ENCODE measurements around the gene EIF4EBP2.

Gene EIF4EBP2

DNA sequence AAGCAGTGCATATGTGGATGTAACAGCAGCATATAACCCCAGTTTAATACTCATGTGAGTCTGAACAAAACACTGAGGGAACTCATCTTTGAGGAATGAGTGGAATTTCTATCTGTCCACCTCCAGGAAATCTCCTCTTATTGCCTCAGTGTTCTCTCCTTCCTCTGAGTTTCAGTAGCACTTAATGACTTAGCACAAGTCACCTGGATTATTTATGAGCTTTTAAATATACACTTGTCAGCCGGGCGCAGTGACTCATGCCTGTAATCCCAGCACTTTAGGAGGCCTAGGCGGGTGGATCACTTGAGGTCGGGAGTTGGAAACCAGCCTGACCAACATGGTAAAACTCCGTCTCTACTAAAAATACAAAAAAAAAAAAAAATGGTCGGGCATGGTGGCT lies 25.8 kb upstream of the EIF4EBP2 start:
- Histone ChIP-seq H3K27ac (ENCODE audit: low read depth in 2 of 2, low read length in 2 of 2) (no peak overlapping the region), H3K9ac (ENCODE audit: low read depth in 1 of 2, low read length in 2 of 2) (no peak overlapping the region), H3K9me3 (ENCODE audit: control insufficient read depth in 2 of 2, low read length in 2 of 2) (no peaks in the 10 kb centered on the region), H3K36me3 (ENCODE audit: control insufficient read depth in 2 of 2, insufficient read depth in 2 of 2, low read length in 2 of 2) (no peaks in the 10 kb centered on the region), H3K4me3 (ENCODE audit: low read length in 2 of 2) (no peak overlapping the region), H3K4me1 (ENCODE audit: control insufficient read depth in 2 of 2, insufficient read depth in 2 of 2, low read length in 2 of 2) (peaks cover 10 to 12% of the 10 kb centered on the region in 2 donors), H3K27me3 (ENCODE audit: control insufficient read depth in 2 of 2, insufficient read depth in 2 of 2, low read length in 2 of 2) (no peaks in the 10 kb centered on the region)

DNA sequence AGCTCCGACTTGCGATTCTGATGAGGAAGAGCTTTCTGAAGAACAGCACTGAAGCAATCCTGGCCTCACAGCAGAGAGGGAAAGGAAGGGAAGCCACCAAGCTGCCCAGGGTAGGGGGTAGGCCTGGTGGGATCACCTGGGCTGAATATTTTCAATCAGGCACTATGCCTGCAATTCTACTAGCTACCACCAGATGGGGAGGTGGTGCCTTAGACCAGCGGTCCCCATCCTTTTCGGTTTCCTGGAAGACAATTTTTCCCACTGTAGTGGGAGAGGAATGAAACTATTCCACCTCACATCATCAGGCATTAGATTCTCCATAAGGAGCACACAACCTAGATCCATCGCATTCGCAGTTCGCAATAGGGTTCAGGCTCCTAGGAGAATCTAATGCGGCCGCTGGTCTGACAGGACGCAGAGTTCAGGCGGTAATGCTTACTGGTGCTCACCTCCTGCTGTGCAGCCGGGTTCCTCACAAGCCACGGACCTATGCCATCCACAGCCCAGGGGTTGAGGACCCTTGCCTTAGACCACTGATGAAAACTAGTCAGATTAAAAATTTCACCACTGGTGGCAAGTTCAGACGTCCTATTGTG lies 24.3 kb upstream of the EIF4EBP2 start:
- Histone ChIP-seq H3K36me3 (ENCODE audit: control insufficient read depth in 2 of 2, insufficient read depth in 2 of 2, low read length in 2 of 2) (no peaks in the 10 kb centered on the region), H3K9ac (ENCODE audit: low read depth in 1 of 2, low read length in 2 of 2) (no peak overlapping the region), H3K27me3 (ENCODE audit: control insufficient read depth in 2 of 2, insufficient read depth in 2 of 2, low read length in 2 of 2) (no peaks in the 10 kb centered on the region), H3K4me1 (ENCODE audit: control insufficient read depth in 2 of 2, insufficient read depth in 2 of 2, low read length in 2 of 2) (peaks cover 10 to 12% of the 10 kb centered on the region in 2 donors), H3K27ac (ENCODE audit: low read depth in 2 of 2, low read length in 2 of 2) (no peak overlapping the region), H3K9me3 (ENCODE audit: control insufficient read depth in 2 of 2, low read length in 2 of 2) (no peaks in the 10 kb centered on the region), H3K4me3 (ENCODE audit: low read length in 2 of 2) (no peak overlapping the region)

DNA sequence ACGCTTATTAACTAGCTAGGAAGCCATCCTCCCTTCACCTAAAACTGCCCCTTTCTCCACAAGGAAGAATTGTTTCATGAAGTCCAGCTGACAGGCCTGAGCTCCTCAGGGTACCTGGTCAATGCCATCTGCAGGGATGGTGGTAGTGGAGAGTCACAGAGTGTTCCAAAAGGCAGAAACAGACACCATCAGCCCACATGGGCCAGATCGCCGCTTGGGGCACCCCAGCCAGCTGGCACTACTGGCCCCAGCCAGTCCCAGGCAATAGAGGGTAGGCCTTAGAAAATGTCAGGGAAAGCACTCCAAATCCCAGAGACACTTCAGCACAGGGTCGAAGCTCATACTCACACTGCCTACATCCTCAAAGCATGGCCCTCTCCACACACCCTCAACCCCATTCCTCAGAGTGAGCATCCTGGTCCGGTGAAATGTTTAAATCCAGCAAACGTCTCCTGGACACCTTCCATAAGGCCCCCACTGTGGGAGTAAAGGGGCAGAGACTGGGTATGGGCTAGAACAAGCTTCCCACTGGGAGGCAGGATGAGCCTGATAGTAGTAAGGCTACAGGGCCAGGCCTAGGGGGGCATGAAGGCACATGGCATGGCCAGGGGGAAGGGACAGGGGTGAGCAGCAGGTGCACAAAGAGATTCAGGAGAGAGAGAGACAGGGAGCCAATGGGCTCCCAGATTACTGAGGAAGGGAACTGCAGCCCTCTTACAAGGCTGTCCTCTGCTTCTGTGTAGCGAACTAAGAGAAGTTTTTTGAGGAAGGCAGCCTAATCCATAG lies 23.4 kb upstream of the EIF4EBP2 start:
- Histone ChIP-seq H3K27me3 (ENCODE audit: control insufficient read depth in 2 of 2, insufficient read depth in 2 of 2, low read length in 2 of 2) (no peaks in the 10 kb centered on the region), H3K9me3 (ENCODE audit: control insufficient read depth in 2 of 2, low read length in 2 of 2) (no peaks in the 10 kb centered on the region), H3K4me3 (ENCODE audit: low read length in 2 of 2) (no peak overlapping the region), H3K36me3 (ENCODE audit: control insufficient read depth in 2 of 2, insufficient read depth in 2 of 2, low read length in 2 of 2) (no peaks in the 10 kb centered on the region), H3K27ac (ENCODE audit: low read depth in 2 of 2, low read length in 2 of 2) (no peak overlapping the region), H3K9ac (ENCODE audit: low read depth in 1 of 2, low read length in 2 of 2) (no peak overlapping the region), H3K4me1 (ENCODE audit: control insufficient read depth in 2 of 2, insufficient read depth in 2 of 2, low read length in 2 of 2) (peaks cover 10 to 12% of the 10 kb centered on the region in 2 donors)

DNA sequence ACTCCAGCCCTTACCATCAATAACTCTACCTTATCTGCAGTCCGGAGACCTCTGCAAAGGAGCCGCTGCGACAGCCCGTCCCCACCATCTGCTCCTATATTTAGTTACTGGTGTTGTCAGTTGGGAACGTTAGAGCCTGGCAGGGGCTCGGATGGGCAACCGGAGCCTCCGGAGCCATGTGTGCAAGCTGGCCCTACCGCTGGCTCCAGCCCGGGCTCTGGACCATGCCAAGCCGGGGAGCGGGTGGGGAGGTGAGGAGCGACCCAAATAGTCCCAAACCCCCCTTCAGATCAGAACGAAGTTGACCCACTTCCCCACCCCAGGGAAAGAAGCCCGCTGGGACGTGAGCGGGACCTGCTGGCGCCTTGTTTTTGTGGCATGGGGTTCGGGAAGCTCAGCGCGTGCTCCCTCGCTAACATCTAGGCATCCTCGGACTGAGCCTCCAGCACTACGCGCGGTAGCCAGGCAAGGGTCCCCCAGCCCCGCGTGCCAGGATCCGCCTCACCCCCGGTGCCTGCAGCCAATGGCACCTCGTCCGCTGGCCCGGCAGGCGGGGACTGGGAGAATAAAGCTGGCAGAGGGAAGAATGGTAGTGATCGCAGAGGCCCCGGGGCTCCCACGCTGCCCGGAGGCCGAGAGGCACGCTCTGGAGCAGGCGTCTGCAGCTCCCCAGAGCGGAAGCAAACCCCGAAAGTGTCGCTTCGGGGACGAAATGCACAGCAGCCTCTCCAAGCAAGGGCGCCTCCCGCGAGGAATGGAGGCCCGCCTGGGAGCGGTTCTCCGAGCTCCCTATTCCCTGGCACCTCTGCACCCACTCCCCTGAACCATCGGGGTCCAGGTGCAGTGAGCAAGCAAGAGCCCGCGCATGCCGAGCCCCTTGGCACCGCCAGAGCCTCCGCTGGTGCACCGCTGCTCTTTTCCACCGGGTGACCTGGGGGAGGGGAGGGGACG lies 22.2 kb upstream of the EIF4EBP2 start:
- peak overlapping the region in 1 of 2 donors; percentile 16 for H3K27ac ChIP-seq (ENCODE audit: low read depth in 2 of 2, low read length in 2 of 2)
- H3K4me3 ChIP-seq (ENCODE audit: low read length in 2 of 2), result peak overlapping the region; percentile 79 to 89
- peak overlapping the region; percentile 52 to 70 for H3K9ac ChIP-seq (ENCODE audit: low read depth in 1 of 2, low read length in 2 of 2)
- no peaks in the 10 kb centered on the region for H3K36me3 ChIP-seq (ENCODE audit: control insufficient read depth in 2 of 2, insufficient read depth in 2 of 2, low read length in 2 of 2)
- H3K4me1 ChIP-seq (ENCODE audit: control insufficient read depth in 2 of 2, insufficient read depth in 2 of 2, low read length in 2 of 2), result peaks cover 10 to 12% of the 10 kb centered on the region in 2 donors
- H3K9me3 ChIP-seq (ENCODE audit: control insufficient read depth in 2 of 2, low read length in 2 of 2), result no peaks in the 10 kb centered on the region
- H3K27me3 ChIP-seq (ENCODE audit: control insufficient read depth in 2 of 2, insufficient read depth in 2 of 2, low read length in 2 of 2), result no peaks in the 10 kb centered on the region

DNA sequence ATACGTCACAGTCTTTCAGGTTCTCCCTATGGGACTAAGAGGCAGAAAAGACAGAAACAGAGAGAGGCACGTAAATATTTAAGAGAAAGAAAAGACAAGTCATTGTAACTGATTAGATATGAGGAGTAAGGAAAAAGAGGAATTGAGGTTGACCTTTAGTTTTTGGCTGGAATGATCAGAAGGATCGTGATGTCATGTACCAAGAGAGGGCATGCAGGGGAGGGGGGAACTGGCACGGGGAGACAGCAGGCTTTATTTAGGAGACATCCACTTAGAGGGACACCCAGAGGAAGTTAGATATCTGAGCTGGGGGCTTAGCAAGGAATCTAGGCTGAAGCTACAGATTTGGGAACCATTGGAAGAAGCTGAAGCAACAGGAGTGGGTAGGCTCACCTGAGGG lies 12.3 kb upstream of the EIF4EBP2 start:
- H3K4me3 ChIP-seq (ENCODE audit: low read length in 2 of 2), result no peak overlapping the region
- no peak overlapping the region for H3K9ac ChIP-seq (ENCODE audit: low read depth in 1 of 2, low read length in 2 of 2)
- H3K36me3 ChIP-seq (ENCODE audit: control insufficient read depth in 2 of 2, insufficient read depth in 2 of 2, low read length in 2 of 2), result no peaks in the 10 kb centered on the region
- peaks cover 0 to 6% of the 10 kb centered on the region in 2 donors for H3K4me1 ChIP-seq (ENCODE audit: control insufficient read depth in 2 of 2, insufficient read depth in 2 of 2, low read length in 2 of 2)
- no peak overlapping the region for H3K27ac ChIP-seq (ENCODE audit: low read depth in 2 of 2, low read length in 2 of 2)
- no peaks in the 10 kb centered on the region for H3K27me3 ChIP-seq (ENCODE audit: control insufficient read depth in 2 of 2, insufficient read depth in 2 of 2, low read length in 2 of 2)
- no peaks in the 10 kb centered on the region for H3K9me3 ChIP-seq (ENCODE audit: control insufficient read depth in 2 of 2, low read length in 2 of 2)

DNA sequence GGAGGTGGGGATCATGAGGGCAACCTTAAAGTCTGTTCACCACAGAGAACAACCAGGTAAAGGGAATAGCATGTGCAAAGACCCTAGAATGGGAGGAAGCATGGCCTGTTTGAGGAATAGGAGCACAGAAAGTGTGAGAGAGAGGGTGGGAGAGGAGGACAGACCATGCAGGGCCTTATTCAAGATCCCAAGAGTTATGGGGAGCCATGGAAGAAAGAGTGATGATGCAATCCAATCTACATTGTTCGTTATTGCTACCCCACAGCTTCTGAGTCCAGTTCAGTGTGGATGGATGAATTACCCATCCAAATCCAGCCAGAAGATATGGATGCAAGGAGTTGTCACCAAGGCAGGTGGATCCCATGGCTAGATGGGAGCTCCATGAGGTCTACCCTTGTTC lies 7.8 kb upstream of the EIF4EBP2 start:
- Histone ChIP-seq H3K36me3 (ENCODE audit: control insufficient read depth in 2 of 2, insufficient read depth in 2 of 2, low read length in 2 of 2) (no peaks in the 10 kb centered on the region), H3K9me3 (ENCODE audit: control insufficient read depth in 2 of 2, low read length in 2 of 2) (no peaks in the 10 kb centered on the region), H3K27me3 (ENCODE audit: control insufficient read depth in 2 of 2, insufficient read depth in 2 of 2, low read length in 2 of 2) (no peaks in the 10 kb centered on the region), H3K9ac (ENCODE audit: low read depth in 1 of 2, low read length in 2 of 2) (no peak overlapping the region), H3K4me3 (ENCODE audit: low read length in 2 of 2) (no peak overlapping the region), H3K4me1 (ENCODE audit: control insufficient read depth in 2 of 2, insufficient read depth in 2 of 2, low read length in 2 of 2) (peaks cover 0 to 3% of the 10 kb centered on the region in 2 donors), H3K27ac (ENCODE audit: low read depth in 2 of 2, low read length in 2 of 2) (no peak overlapping the region)

DNA sequence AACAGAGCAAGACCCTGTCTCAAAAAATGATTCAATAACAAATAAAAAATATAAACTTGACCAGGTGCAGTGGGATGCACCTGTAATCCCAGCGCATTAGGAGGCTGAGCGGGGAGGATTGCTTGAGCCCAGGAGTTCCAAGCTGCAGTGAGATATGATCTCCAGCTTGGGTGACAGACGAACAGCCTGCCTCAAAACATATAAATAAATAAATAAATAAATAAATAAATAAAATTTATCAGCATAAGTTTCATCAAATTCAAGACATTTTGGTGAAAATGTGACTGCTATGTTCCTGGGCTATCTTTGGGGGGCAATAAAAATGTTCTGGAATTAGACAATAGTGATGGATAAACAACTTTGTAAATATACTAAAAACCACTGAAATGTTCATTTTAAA lies 4.8 kb upstream of the EIF4EBP2 start:
- H3K9me3 ChIP-seq (ENCODE audit: control insufficient read depth in 2 of 2, low read length in 2 of 2), result no peaks in the 10 kb centered on the region
- H3K36me3 ChIP-seq (ENCODE audit: control insufficient read depth in 2 of 2, insufficient read depth in 2 of 2, low read length in 2 of 2), result no peaks in the 10 kb centered on the region
- H3K27ac ChIP-seq (ENCODE audit: low read depth in 2 of 2, low read length in 2 of 2), result no peak overlapping the region
- H3K9ac ChIP-seq (ENCODE audit: low read depth in 1 of 2, low read length in 2 of 2), result no peak overlapping the region
- H3K4me1 ChIP-seq (ENCODE audit: control insufficient read depth in 2 of 2, insufficient read depth in 2 of 2, low read length in 2 of 2), result peaks cover 4 to 5% of the 10 kb centered on the region in 2 donors
- no peaks in the 10 kb centered on the region for H3K27me3 ChIP-seq (ENCODE audit: control insufficient read depth in 2 of 2, insufficient read depth in 2 of 2, low read length in 2 of 2)
- H3K4me3 ChIP-seq (ENCODE audit: low read length in 2 of 2), result no peak overlapping the region

DNA sequence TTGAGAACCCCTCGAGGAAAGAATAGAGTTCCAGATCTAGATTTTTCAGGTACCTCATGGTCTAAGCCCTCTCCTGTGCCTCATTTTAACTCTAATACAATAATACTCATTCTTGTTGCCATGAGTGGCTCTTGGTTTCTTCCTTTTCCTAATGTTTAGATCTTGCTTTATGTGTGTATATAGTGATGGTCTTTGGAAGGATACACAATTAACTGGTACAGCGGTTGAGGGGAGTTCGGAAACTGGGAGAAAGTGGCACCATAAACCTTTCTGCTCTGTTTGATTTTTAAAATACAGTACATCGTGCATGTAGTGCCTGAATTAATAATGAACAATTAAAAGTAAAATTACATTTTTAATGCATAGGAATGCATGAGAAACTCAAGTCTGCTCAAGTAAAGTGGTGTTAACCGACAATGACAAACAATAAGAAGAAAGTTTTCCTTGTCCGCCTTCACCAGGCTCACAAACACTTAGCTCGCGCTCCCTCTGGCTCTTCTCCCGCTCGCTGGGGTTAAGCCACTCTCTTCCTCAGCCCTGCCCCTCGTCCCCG lies 386 bp upstream of the EIF4EBP2 start:
- Histone ChIP-seq H3K9ac (ENCODE audit: low read depth in 1 of 2, low read length in 2 of 2) (peak overlapping the region; percentile 53 to 56), H3K27me3 (ENCODE audit: control insufficient read depth in 2 of 2, insufficient read depth in 2 of 2, low read length in 2 of 2) (no peaks in the 10 kb centered on the region), H3K4me3 (ENCODE audit: low read length in 2 of 2) (peak overlapping the region; percentile 71 to 95), H3K9me3 (ENCODE audit: control insufficient read depth in 2 of 2, low read length in 2 of 2) (no peaks in the 10 kb centered on the region), H3K4me1 (ENCODE audit: control insufficient read depth in 2 of 2, insufficient read depth in 2 of 2, low read length in 2 of 2) (peaks cover 17 to 19% of the 10 kb centered on the region in 2 donors), H3K27ac (ENCODE audit: low read depth in 2 of 2, low read length in 2 of 2) (peak overlapping the region in 1 of 2 donors; percentile 43), H3K36me3 (ENCODE audit: control insufficient read depth in 2 of 2, insufficient read depth in 2 of 2, low read length in 2 of 2) (no peaks in the 10 kb centered on the region)

DNA sequence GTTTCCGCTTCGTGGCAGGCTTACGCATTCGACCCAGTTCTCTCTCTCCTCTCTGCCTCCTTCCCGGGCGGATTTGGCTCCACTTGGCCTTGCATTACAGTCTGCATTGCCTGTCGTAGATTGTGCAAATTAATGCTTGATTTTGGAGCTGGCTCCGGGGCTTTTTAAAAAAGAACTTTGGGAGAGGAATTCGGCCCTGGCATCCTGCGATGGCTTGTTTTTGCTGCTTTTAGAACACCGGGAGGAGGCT lies 767 bp downstream of the EIF4EBP2 start:
- H3K4me3 ChIP-seq (ENCODE audit: low read length in 2 of 2), result peak overlapping the region; percentile 95 to 96
- peaks cover 17 to 19% of the 10 kb centered on the region in 2 donors for H3K4me1 ChIP-seq (ENCODE audit: control insufficient read depth in 2 of 2, insufficient read depth in 2 of 2, low read length in 2 of 2)
- no peaks in the 10 kb centered on the region for H3K9me3 ChIP-seq (ENCODE audit: control insufficient read depth in 2 of 2, low read length in 2 of 2)
- H3K27me3 ChIP-seq (ENCODE audit: control insufficient read depth in 2 of 2, insufficient read depth in 2 of 2, low read length in 2 of 2), result no peaks in the 10 kb centered on the region
- H3K36me3 ChIP-seq (ENCODE audit: control insufficient read depth in 2 of 2, insufficient read depth in 2 of 2, low read length in 2 of 2), result peaks cover 0 to 2% of the 10 kb centered on the region in 2 donors
- H3K9ac ChIP-seq (ENCODE audit: low read depth in 1 of 2, low read length in 2 of 2), result peak overlapping the region; percentile 98 to 99
- peak overlapping the region; percentile 98 to 99 for H3K27ac ChIP-seq (ENCODE audit: low read depth in 2 of 2, low read length in 2 of 2)

Data from mucosa of rectum (tissue), 2 donors.